Cerebellar cortex (tissue), 1 donor: ENCODE measurements around the gene TPGS2.
A peak's percentile ranks its signal among the peaks of the same experiment; 100 is the strongest.
"Not testable (repeated sequence)": the region's sequence is repeated elsewhere in the genome, so short reads cannot be mapped to it uniquely, and the experiment has no call there.

Experiments
- DNase-seq: peaks from one replicate; pipeline ENCODE4 v3.0.0-alpha.2; 2015; ENCODE audit warnings: low spot score

Gene TPGS2, protein sequence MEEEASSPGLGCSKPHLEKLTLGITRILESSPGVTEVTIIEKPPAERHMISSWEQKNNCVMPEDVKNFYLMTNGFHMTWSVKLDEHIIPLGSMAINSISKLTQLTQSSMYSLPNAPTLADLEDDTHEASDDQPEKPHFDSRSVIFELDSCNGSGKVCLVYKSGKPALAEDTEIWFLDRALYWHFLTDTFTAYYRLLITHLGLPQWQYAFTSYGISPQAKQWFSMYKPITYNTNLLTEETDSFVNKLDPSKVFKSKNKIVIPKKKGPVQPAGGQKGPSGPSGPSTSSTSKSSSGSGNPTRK

DNA sequence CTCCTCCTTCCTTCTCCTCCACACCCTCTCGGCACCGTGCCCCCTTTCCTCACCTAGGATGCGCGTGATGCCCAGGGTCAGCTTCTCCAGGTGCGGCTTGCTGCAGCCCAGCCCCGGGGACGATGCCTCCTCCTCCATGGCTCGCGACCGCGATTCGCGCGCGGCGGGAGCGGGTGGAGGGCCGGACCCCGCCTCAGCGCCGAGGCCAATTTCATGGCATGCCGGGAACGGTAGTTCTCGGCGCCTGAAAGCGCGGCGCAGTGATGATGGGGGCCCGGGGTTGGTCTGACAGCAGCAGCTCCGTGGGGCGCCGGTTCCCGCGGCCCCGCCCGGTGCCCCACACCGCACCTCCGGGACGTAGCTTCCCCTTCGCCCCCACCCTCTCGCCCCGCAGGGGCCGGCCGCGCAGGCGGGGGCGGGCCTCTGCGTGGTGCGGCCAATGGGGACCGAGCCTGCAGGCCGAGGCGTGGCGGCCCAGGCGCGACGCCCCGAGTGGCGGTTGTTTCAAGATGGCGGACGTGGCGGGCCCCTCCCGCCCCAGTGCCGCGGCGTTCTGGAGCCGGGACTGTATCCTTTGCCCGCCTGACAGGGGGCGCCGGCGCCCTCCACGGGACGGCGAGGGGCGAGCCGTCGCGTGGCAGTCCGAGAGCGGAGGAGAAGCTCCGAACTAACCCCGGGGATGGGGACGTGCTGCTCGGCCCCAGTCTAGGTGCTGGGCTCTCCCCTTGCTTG, at the start of gene TPGS2, which contains the start of gene KIAA1328:
Gene TPGS2, minus strand, starts transcription at position 373 of the 732 bp plus-strand sequence. Its CDS starts 235 bp downstream, at position 138.
Gene KIAA1328, plus strand, starts transcription at position 498 of the 732 bp plus-strand sequence. Its CDS starts 12 bp downstream, at position 510.
- DNase-seq: peak; percentile 88

DNA sequence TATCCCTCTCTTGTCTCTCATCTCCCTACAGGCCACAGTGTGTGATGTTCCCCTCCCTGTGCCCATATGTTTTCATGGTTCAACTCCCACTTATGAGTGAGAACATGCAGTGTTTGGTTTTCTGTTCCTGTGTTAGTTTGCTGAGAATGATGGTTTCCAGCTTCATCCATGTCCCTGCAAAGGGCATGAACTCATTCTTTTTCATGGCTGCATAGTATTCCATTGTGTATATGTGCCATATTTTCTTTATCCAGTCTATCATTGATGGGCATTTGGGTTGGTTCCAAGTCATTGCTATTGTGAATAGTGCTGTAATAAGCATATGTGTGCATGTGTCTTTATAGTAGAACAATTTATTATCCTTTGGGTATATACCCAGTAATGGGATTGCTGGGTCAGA, 45.0 kb upstream of the TPGS2 start:
- DNase-seq: not testable (repeated sequence)

DNA sequence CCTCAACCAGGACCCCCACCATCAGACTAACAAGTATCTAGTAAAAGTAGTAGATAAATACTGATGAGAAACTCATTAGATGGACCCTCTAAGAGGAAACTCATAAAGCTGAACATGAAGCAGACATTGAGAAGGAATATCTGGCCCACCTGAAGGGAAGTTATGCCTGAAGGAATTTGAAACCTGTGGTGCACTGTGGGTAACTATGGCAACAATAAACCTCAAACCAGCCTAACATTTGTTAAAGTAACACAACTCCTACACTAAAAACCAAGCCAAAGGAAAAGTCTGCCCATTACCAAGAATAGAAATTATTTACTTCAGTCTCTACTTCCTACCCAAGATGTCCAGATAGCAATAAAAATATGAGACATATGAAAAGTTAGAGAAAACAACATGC, 43.5 kb upstream of the TPGS2 start:
- DNase-seq: no peak

GRCh38 chr18:36871801-36872200, 43.0 kb upstream of the TPGS2 start:
- no peak for DNase-seq

GRCh38 chr18:36867056-36867455, 38.3 kb upstream of the TPGS2 start:
- no peak for DNase-seq

DNA sequence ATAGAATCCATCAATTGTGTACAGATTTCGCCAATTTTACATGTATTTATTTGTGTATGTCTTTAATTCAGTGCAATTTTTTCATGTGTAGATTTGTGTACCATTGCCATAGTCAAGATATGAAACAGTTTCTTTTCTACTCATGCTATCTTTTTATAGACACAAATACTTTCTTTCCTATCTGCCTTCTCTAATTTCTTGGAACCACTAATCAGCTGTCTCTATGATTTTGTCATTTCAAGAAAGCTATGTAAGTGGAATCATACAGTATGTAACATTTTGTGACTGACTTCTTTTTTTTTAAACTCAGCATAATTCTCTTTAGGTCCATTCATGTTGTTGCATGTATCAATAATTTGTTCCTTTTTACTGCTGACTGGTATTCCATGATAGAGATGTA, 33.4 kb upstream of the TPGS2 start:
- DNase-seq: no peak

- no peak for DNase-seq
Measured at GRCh38 chr18:36856815-36857214, 28.0 kb upstream of the TPGS2 start.

DNA sequence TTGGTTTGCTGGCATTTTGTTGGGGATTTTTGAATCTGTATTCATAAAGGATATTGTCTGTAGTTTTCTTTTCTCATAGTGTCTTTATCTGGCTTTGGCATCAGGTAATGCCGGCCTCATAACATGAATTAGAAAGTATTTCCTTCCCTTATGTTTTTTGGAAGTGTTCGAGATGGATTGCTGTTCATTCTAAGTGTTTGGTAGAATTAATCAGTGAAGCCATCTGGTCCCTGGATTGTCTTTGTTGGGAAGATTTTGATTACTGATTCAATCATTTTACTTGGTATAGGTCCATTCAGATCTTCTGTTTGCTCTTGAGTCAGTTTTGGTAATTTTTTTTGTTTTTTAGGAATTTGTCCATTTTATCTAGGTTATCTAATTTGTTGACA, 22.4 kb upstream of the TPGS2 start:
- no peak for DNase-seq

DNA sequence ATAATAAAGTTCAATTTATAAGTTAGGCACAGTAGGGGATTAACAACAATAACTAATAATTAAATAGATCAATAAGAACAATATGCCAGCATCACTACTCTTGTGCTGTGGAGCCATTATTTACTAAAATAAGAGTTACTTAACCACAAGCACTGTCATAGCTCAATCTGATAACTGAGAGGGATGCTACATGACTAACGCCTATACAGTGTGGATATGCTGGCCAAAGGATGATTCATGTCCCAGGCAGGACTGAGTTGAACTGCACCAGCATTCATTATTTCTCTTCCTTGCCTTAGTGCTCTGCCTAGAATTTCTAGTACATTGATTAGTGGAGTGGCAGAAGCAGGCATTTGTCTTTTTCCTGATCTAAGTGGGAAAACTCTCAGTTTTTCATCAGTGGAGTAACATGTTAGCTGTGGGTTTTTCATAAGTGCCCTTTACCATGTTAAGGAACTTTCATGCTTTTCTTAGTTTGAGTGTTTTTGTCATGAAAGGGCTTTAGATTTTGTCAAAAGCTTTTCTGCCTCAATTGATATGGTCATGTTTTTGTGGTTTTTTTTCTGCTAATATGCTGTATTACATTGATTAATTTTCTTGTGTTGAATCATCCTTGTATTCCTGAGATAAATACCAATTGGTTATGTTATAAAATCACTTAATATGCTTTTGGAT, 21.9 kb upstream of the TPGS2 start:
- DNase-seq: no peak

- DNase-seq: no peak
Measured at GRCh38 chr18:36849288-36850006, 20.6 kb upstream of the TPGS2 start.

- no peak for DNase-seq
Measured at GRCh38 chr18:36848609-36849008, 19.8 kb upstream of the TPGS2 start.

DNA sequence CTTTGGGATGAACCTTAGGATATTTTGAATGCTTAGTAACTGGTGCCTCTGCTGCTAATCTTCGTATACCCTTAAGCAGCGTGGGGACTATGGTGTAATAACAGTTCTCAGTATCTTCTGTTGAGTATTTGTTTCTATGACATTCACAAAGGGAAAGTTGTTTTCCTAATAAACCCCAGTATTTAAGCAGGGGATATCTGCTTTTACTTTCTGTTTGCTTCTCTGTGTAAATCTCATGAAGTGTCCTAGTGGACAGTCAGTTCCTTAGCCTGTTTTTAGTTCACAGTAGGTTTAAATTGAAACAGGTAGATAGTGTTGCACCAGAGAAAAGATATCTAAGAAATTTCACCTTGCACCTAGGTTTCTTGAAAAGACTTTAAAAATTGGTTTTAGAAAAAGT, 15.0 kb upstream of the TPGS2 start:
- no peak for DNase-seq

DNA sequence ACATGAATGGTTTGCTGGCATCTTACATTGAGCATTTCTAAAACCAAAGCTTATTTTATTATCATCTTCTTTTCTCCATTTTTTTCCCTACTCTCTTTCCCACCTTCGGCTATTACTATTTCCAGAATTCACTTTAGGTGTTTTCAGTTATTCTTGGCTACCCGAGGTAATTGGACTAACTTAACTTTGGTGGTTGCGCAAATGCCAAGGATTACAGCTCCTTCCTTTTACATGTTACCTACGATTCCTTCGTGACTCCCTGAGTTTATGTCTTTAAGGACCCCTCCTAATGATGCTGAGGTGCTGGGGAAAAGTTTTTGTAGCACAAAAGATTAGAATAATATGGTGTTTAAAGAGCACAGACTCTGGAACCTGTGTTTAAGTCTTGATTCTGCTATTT, 14.4 kb upstream of the TPGS2 start:
- no peak for DNase-seq

GRCh38 chr18:36839835-36840234, 11.0 kb upstream of the TPGS2 start:
- no peak for DNase-seq

DNA sequence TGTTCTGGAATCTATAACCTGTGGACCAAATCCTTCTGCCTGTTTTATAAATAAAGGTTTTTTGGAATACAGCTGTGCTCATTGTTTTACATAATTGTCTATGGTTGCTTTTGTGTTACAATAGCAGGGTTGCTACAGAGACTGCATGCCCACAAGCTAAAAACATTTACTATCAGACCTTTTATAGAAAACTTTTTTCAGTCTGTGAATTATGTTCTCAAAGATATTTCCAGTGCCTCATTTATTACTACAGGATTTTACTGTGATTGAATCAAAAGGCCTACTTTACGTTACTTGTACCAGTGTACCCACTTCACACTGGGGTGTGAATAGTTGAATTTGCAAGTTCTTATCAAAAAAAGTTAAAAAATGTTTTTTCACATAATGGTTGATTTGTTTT, 7.1 kb upstream of the TPGS2 start:
- no peak for DNase-seq

- no peak for DNase-seq
Measured at GRCh38 chr18:36833120-36833519, 4.3 kb upstream of the TPGS2 start.

DNA sequence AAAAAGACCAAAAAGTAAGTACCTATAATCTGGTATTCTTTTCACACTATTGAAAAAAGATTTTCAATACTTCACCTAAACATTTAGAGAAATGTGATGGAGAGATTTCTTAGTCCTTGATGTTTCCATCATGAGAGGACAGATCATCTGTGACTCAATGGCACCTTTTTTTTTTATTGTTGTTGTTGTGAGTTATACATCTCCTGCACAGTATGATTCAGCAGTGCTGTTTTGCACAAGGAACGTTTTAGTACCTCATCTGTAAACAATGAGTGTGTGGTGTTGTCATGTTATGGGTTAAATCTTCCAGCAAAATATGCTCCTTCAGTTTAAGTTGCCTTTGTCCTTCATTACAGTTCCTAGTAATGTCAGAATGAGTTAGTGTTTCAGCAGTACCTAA, 2.3 kb upstream of the TPGS2 start:
- no peak for DNase-seq

GRCh38 chr18:36830158-36830495, 1.3 kb upstream of the TPGS2 start:
- no peak for DNase-seq

GRCh38 chr18:36829362-36830157, 758 bp upstream of the TPGS2 start:
- DNase-seq: peak; percentile 50

DNA sequence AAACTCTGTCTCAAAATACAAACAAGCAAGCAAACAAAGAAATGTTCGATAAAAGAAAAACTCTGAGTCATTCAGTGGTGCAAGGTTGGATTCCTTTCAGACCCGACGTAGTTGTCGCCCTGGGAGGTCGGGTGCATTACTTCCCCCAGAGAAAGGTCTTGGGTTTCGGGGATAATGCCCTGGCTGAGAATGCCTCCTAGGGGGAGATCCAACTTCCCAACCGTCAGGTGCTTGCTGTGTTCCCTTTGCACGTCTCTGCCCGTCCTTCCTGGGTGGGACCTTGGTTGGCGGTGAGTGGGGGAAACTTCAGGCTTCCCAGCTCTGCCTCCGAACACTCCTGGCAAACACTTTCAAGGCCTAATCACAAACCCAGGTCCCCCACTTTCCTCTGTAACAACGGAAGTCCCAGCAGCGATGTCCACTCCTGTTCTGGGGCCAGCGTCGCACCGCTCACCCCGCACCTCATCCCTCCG, 609 bp downstream of the TPGS2 start:
- DNase-seq: no peak

GRCh38 chr18:36826556-36826955, 2.2 kb downstream of the TPGS2 start:
- DNase-seq: no peak
